Naive thymus-derived CD8-positive, alpha-beta T cell (primary cell): ENCODE data around the gene DYRK1A. TPM values are rescaled to one million over a fixed set of nuclear protein-coding genes. Genes with fewer than 3 reads are reported as not detected.

ENCODE experiments used
- ATAC-seq, 2 donors: fragments of 150-1000 bp; cut with Tn5 transposase in 1 of 2; sonication (Bioruptor Pico), chemical (Tn5 transposase) in 1 of 2; 1 replicate in 1 of 2; 2 replicates in 1 of 2; pipeline ENCODE4 v1.10.0; 2021; ENCODE audit warnings: mild to moderate bottlenecking in 2 of 2, moderate library complexity in 2 of 2
- POLR2A ChIA-PET: fragments of 350-600 bp; sonication (Branson Sonifier 250); formaldehyde crosslinking; loops from one replicate; lab custom pipeline; 2021; ENCODE audit warnings: antibody characterized with exemption; lab: Charles Lee
- DNase-seq, 10 donors: peaks; one replicate each; pipeline versions ENCODE4 v3.0.0 to v3.0.0-alpha.2; 2020 to 2022
- H3K27ac Mint-ChIP-seq, 10 donors: one replicate each; pipeline ENCODE4 v1.8.0; 2020 to 2022; ENCODE audit warnings: mild to moderate bottlenecking in 10 of 10, mixed read lengths in 10 of 10, moderate library complexity in 4 of 10, inconsistent platforms in 1 of 10
- H3K27me3 Mint-ChIP-seq, 5 donors: one replicate each; pipeline ENCODE4 v1.8.0; 2021 to 2022; ENCODE audit warnings: mixed read lengths in 5 of 5
- H3K36me3 Mint-ChIP-seq, 3 donors: one replicate each; pipeline ENCODE4 v1.8.0; 2020 to 2022; ENCODE audit warnings: mixed read lengths in 3 of 3, mild to moderate bottlenecking in 2 of 3, inconsistent platforms in 1 of 3
- H3K4me1 Mint-ChIP-seq, 4 donors: one replicate each; pipeline ENCODE4 v1.8.0; 2021 to 2022; ENCODE audit warnings: mixed read lengths in 4 of 4
- H3K4me3 Mint-ChIP-seq, 10 donors: one replicate each; pipeline ENCODE4 v1.8.0; 2020 to 2022; ENCODE audit warnings: mild to moderate bottlenecking in 10 of 10, mixed read lengths in 10 of 10, moderate library complexity in 6 of 10, inconsistent platforms in 1 of 10
- H3K9me3 Mint-ChIP-seq, 9 donors: one replicate each; pipeline ENCODE4 v1.8.0; 2020 to 2022; ENCODE audit warnings: mixed read lengths in 9 of 9, mild to moderate bottlenecking in 3 of 9, inconsistent platforms in 1 of 9, moderate library complexity in 1 of 9
- polyA plus RNA-seq, 3 donors: library from polyadenylated mRNA; unstranded; fragments of 300-500 nt; fragmentation: Illumina TruSeq; gene quantifications; one replicate each; pipeline ENCODE4 v1.2.3, GENCODE V29; 2021
- total RNA-seq, 8 experiments: library from RNA in 2 of 8; stranded (reverse) in 2 of 8; gene quantifications; one replicate each; pipeline ENCODE4 v1.2.3 and lab custom pipeline; 2021 to 2026

The DYRK1A gene
- total and polyA plus RNA-seq, 5 experiments from 2014 or later = 1.8 to 146 (median 5.4) TPM

DNA sequence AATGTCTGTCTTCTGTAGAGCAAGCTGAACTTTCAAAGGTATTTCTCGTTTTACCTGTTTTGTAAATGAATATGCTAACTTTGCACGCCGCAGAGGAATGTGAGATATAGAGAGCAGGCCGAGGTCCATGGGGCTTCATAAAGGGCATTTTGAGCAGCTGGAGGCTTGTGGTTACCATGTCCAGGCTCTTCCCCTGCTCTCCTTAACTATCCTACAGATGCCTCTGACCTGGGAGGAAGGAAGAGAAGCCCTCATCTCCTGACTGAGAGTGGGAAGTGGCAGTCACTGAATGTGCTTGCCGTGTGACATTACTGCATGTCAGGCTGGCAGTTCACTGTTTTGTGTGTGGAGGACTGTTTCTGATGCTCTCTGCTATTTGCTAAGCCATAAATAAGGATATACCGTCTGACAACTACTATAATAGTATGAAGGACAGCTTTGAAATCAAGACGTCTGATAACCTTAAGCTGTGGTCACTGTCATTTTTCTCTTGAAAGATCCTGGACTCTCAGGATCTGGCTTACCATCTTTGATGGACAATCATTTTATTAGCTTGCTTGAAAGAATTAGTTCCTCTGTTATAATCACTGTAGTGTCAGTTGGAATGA is 92.2 kb downstream of the DYRK1A start:
- H3K27ac Mint-ChIP-seq = peak overlapping the region; percentile 76 to 95 (median 90)
- peaks cover 0 to 17% (median 3%) of the 10 kb centered on the region in 3 donors for H3K36me3 Mint-ChIP-seq
- POLR2A ChIA-PET = interaction anchor here (1.0 to 1.2 kb wide), 2 partner anchors 9 to 106 kb away, joined by 4 read pairs; no protein-coding TSS in a partner anchor
- no peaks in the 10 kb centered on the region for H3K9me3 Mint-ChIP-seq
- H3K4me3 Mint-ChIP-seq = peak overlapping the region; percentile 16 to 81 (median 69)
- ATAC-seq (peak in 1 of 2 donors; percentile 14), DNase-seq (no peak)
- H3K27me3 Mint-ChIP-seq = no peaks in the 10 kb centered on the region
- peaks cover 44 to 95% (median 87%) of the 10 kb centered on the region in 4 donors for H3K4me1 Mint-ChIP-seq

DNA sequence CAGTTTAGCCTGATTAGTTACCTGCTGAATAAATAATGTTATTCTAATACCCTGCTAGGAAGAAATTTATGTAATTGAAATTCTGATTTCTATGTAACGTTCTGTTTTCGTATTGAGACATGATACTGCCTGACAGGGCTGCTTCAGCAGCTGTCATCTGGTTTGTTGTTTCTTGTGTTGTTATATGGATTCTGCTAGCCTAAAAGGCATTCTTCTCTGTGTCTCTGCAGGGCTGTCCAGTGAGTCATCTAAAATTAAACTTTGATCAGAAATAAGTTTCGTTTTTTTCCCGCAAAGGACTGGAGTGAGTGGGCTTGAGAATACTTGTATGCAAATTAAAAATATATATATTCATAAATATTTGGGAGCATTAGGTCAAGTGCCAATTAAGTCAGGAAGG is 93.0 kb downstream of the DYRK1A start:
- ATAC-seq (no peak), DNase-seq (no peak)
- Mint-ChIP-seq H3K4me1 (peaks cover 41 to 95% (median 86%) of the 10 kb centered on the region in 4 donors), H3K27ac (peak overlapping the region in 9 of 10 donors; percentile 43 to 95 (median 74)), H3K36me3 (peaks cover 0 to 14% (median 3%) of the 10 kb centered on the region in 3 donors), H3K9me3 (no peaks in the 10 kb centered on the region), H3K4me3 (peak overlapping the region in 3 of 10 donors; percentile 6 to 61 (median 34)), H3K27me3 (no peaks in the 10 kb centered on the region)
- POLR2A ChIA-PET = no interaction called here

GRCh38 chr21:37460196-37460595 is 93.6 kb downstream of the DYRK1A start:
- no peaks in the 10 kb centered on the region for H3K9me3 Mint-ChIP-seq
- DNase-seq (no peak), ATAC-seq (no peak)
- POLR2A ChIA-PET = no interaction called here
- peak overlapping the region in 6 of 10 donors; percentile 47 to 88 (median 80) for H3K27ac Mint-ChIP-seq
- peaks cover 37 to 95% (median 83%) of the 10 kb centered on the region in 4 donors for H3K4me1 Mint-ChIP-seq
- H3K36me3 Mint-ChIP-seq = peaks cover 0 to 14% (median 3%) of the 10 kb centered on the region in 3 donors
- H3K4me3 Mint-ChIP-seq = no peak overlapping the region
- H3K27me3 Mint-ChIP-seq = no peaks in the 10 kb centered on the region

GRCh38 chr21:37461479-37461878 is 94.9 kb downstream of the DYRK1A start:
- Mint-ChIP-seq H3K4me1 (peaks cover 35 to 95% (median 80%) of the 10 kb centered on the region in 4 donors), H3K4me3 (peak overlapping the region in 9 of 10 donors; percentile 33 to 68 (median 56)), H3K27ac (peak overlapping the region; percentile 72 to 95 (median 89)), H3K36me3 (peaks cover 0 to 3% (median 0%) of the 10 kb centered on the region in 3 donors), H3K9me3 (no peaks in the 10 kb centered on the region), H3K27me3 (no peaks in the 10 kb centered on the region)
- ATAC-seq = peak; percentile 57 to 83
- peak in 5 of 10 donors; percentile 13 to 72 (median 59) for DNase-seq
- POLR2A ChIA-PET = no interaction called here

GRCh38 chr21:37462087-37462861 is 95.7 kb downstream of the DYRK1A start:
- POLR2A ChIA-PET = interaction anchor here (1.0 kb wide), 1 partner anchor 23 kb away, joined by 3 read pairs; no protein-coding TSS in a partner anchor
- ATAC-seq (no peak), DNase-seq (no peak)
- Mint-ChIP-seq H3K36me3 (peaks cover 0 to 9% (median 0%) of the 10 kb centered on the region in 3 donors), H3K27ac (peak overlapping the region; percentile 77 to 95 (median 90)), H3K4me1 (peaks cover 35 to 96% (median 80%) of the 10 kb centered on the region in 4 donors), H3K9me3 (no peaks in the 10 kb centered on the region), H3K27me3 (no peaks in the 10 kb centered on the region), H3K4me3 (peak overlapping the region in 9 of 10 donors; percentile 26 to 76 (median 62))

DNA sequence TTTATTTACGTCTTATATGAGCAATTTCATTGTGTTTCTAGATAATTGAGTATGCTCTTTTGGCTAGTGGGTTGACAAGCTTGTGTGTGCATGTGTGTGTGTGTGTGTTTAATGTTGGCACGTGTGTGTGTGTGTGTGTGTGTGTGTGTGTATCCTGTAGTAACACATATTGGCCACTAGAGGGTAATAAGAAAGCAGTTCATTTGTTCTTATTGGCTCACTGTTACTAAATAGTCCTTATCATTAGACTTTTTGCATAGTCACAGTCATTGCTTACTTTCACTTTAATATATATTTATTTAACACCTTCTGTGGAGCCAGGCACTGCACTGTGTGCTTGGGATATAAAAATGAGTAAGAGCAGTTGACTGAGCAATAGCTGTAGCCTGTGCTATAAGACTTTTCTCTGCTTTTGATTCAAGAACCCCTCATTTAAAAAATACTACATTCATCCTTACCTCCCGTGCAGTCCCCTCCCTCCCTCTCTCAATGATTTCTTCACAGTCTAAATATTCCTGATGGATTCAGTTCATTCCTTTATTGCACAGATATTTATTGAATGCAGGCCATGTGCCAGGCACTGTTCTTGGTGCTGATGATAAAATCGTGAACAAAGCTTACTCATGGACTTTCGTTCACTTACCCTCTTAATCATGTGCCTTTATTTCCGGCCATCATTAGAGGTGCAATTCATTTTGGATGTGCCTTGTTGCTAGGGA is 96.7 kb downstream of the DYRK1A start:
- Mint-ChIP-seq H3K9me3 (no peaks in the 10 kb centered on the region), H3K27me3 (no peaks in the 10 kb centered on the region), H3K4me3 (peak overlapping the region in 9 of 10 donors; percentile 20 to 76 (median 56)), H3K36me3 (peaks cover 0 to 16% (median 6%) of the 10 kb centered on the region in 3 donors), H3K27ac (peak overlapping the region; percentile 74 to 95 (median 89)), H3K4me1 (peaks cover 36 to 96% (median 80%) of the 10 kb centered on the region in 4 donors)
- POLR2A ChIA-PET = interaction anchor here (1.0 kb wide), 1 partner anchor 24 kb away, joined by 3 read pairs; no protein-coding TSS in a partner anchor
- peak in 3 of 10 donors; percentile 32 to 47 (median 44) for DNase-seq
- ATAC-seq = peak; percentile 31 to 41

- ATAC-seq (no peak), DNase-seq (no peak)
- POLR2A ChIA-PET = interaction anchor here (0.6 to 1.1 kb wide), 2 partner anchors 67 to 101 kb away, joined by 3 to 4 read pairs; partner anchors contain the start of gene DYRK1A
- H3K36me3 Mint-ChIP-seq = peaks cover 0 to 33% (median 13%) of the 10 kb centered on the region in 3 donors
- H3K4me1 Mint-ChIP-seq = peaks cover 39 to 97% (median 84%) of the 10 kb centered on the region in 4 donors
- peaks cover 0 to 2% (median 0%) of the 10 kb centered on the region in 9 donors for H3K9me3 Mint-ChIP-seq
- peak overlapping the region in 1 of 10 donors; percentile 23 for H3K27ac Mint-ChIP-seq
- no peaks in the 10 kb centered on the region for H3K27me3 Mint-ChIP-seq
- peak overlapping the region in 1 of 10 donors; percentile 6 for H3K4me3 Mint-ChIP-seq
These were observed 100.5 kb downstream of the DYRK1A start for GRCh38 chr21:37467082-37467481.

- H3K27me3 Mint-ChIP-seq = no peaks in the 10 kb centered on the region
- peaks cover 0 to 2% (median 0%) of the 10 kb centered on the region in 9 donors for H3K9me3 Mint-ChIP-seq
- DNase-seq = no peak
- peak overlapping the region in 1 of 10 donors; percentile 6 for H3K4me3 Mint-ChIP-seq
- POLR2A ChIA-PET = interaction anchor here (0.6 kb wide), 1 partner anchor 17 kb away, joined by 3 read pairs; no protein-coding TSS in a partner anchor
- H3K4me1 Mint-ChIP-seq = peaks cover 30 to 94% (median 77%) of the 10 kb centered on the region in 4 donors
- ATAC-seq = no peak
- H3K36me3 Mint-ChIP-seq = peaks cover 0 to 49% (median 13%) of the 10 kb centered on the region in 3 donors
- peak overlapping the region in 2 of 10 donors; percentile 19 for H3K27ac Mint-ChIP-seq
These were observed 102.3 kb downstream of the DYRK1A start for GRCh38 chr21:37468909-37469308.

- H3K36me3 Mint-ChIP-seq = peaks cover 0 to 50% (median 13%) of the 10 kb centered on the region in 3 donors
- ATAC-seq (no peak), DNase-seq (no peak)
- no peak overlapping the region for H3K4me3 Mint-ChIP-seq
- peaks cover 0 to 2% (median 0%) of the 10 kb centered on the region in 9 donors for H3K9me3 Mint-ChIP-seq
- no peaks in the 10 kb centered on the region for H3K27me3 Mint-ChIP-seq
- POLR2A ChIA-PET = no interaction called here
- H3K27ac Mint-ChIP-seq = peak overlapping the region in 3 of 10 donors; percentile 19 to 77 (median 19)
- H3K4me1 Mint-ChIP-seq = peaks cover 30 to 90% (median 74%) of the 10 kb centered on the region in 4 donors
These were observed 102.9 kb downstream of the DYRK1A start for GRCh38 chr21:37469441-37469840.

DNA sequence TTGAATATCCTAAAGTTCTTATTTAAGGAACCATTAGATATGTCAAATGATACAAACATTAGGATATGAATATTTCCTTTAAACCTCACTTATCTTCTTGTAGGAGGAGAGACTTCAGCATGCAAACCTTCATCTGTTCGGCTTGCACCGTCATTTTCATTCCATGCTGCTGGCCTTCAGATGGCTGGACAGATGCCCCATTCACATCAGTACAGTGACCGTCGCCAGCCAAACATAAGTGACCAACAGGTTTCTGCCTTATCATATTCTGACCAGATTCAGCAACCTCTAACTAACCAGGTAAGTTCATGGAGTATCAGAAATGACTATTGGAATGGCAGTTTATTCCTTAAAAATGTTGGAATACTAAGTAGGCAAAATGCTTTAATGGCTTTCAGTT is 106.0 kb downstream of the DYRK1A start:
- Mint-ChIP-seq H3K27me3 (no peaks in the 10 kb centered on the region), H3K4me3 (no peak overlapping the region), H3K27ac (peak overlapping the region in 1 of 10 donors; percentile 73), H3K36me3 (peaks cover 0 to 54% (median 10%) of the 10 kb centered on the region in 3 donors), H3K4me1 (peaks cover 35 to 89% (median 82%) of the 10 kb centered on the region in 4 donors), H3K9me3 (peaks cover 0 to 2% (median 0%) of the 10 kb centered on the region in 9 donors)
- ATAC-seq (no peak), DNase-seq (no peak)
- POLR2A ChIA-PET = no interaction called here

DNA sequence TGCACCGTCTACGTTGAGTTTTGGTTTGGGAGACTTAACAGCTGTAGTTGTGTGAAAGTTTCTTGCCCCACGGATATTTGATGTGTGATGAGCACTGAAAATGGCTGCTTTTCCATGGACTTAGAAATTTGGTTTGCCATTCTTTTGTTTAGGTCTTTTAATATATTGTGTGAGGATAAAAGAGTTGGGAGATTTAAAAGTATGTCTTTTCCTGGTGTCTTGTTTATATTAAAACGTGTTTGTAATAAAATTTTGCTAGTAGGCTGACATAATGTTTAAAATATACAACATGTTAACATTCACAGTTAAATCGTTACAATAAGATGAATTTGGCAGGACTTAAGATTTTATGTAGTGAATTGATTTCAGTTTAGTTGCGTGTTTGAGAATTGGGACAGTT is 106.9 kb downstream of the DYRK1A start:
- DNase-seq (no peak), ATAC-seq (no peak)
- Mint-ChIP-seq H3K27me3 (no peaks in the 10 kb centered on the region), H3K36me3 (peaks cover 0 to 51% (median 7%) of the 10 kb centered on the region in 3 donors), H3K4me3 (peak overlapping the region in 1 of 10 donors; percentile 38), H3K4me1 (peaks cover 36 to 87% (median 80%) of the 10 kb centered on the region in 4 donors), H3K9me3 (peaks cover 0 to 2% (median 0%) of the 10 kb centered on the region in 9 donors), H3K27ac (peak overlapping the region in 2 of 10 donors; percentile 16 to 53)
- POLR2A ChIA-PET = no interaction called here
